Keratinocyte (primary cell): ENCODE measurements around the gene CC2D2A. TPM values are rescaled to one million over a fixed set of nuclear protein-coding genes. Genes with fewer than 3 reads are reported as not detected.

Source experiments
- DNase-seq: peaks from one replicate; pipeline ENCODE4 v3.0.0-alpha.2; 2011; ENCODE audit warnings: low read depth, missing footprints, low spot score
- FAIRE-seq: peaks from 2 replicates; lab custom pipeline; 2011; peaks lifted over from hg19 to GRCh38; lab: Jason Lieb, UNC
- H2AFZ ChIP-seq: 2 replicates; pipeline ENCODE4 v1.6.0; 2012; ENCODE audit warnings: low read length, control low read depth, inconsistent platforms; ENCODE audit not compliant: control insufficient read depth
- H3K27ac ChIP-seq: 2 replicates; pipeline ENCODE4 v1.5.1; 2011; ENCODE audit warnings: low read length; ENCODE audit not compliant: control insufficient read depth, insufficient read depth
- H3K27me3 ChIP-seq: 3 replicates; pipeline ENCODE4 v1.6.0; 2011; ENCODE audit warnings: low read length; ENCODE audit not compliant: control insufficient read depth, insufficient read depth; ENCODE audit errors: extremely low read depth
- H3K36me3 ChIP-seq, 2 experiments: 2 replicates in 1 of 2; 3 replicates in 1 of 2; pipeline ENCODE4 v1.5.1; 2011; ENCODE audit warnings: low read length in 2 of 2, mild to moderate bottlenecking in 1 of 2; ENCODE audit not compliant: control insufficient read depth in 2 of 2, insufficient read depth in 2 of 2; ENCODE audit errors: extremely low read depth in 1 of 2
- H3K4me1 ChIP-seq: 3 replicates; pipeline ENCODE4 v1.5.1; 2011; ENCODE audit warnings: low read length; ENCODE audit not compliant: control insufficient read depth, insufficient read depth; ENCODE audit errors: extremely low read depth
- H3K4me2 ChIP-seq: 3 replicates; pipeline ENCODE4 v1.6.0; 2011; ENCODE audit warnings: low read depth, low read length; ENCODE audit not compliant: control insufficient read depth, insufficient read depth; ENCODE audit errors: extremely low read depth
- H3K4me3 ChIP-seq, 3 experiments: fragments of 200-600 bp in 1 of 3; sonication (generic) in 1 of 3; 2 replicates in 2 of 3; 3 replicates in 1 of 3; pipeline ENCODE4 v1.5.1; 2011 to 2016; ENCODE audit warnings: low read length in 3 of 3, mild to moderate bottlenecking in 3 of 3, control low read depth in 2 of 3, inconsistent platforms in 1 of 3, low read depth in 1 of 3, mixed read lengths in 1 of 3, mixed run types in 1 of 3, moderate library complexity in 1 of 3; ENCODE audit not compliant: control insufficient read depth in 2 of 3, insufficient read depth in 2 of 3; ENCODE audit errors: extremely low read depth in 1 of 3
- H3K79me2 ChIP-seq: 2 replicates; pipeline ENCODE4 v1.6.0; 2012; ENCODE audit warnings: low read length; ENCODE audit not compliant: control insufficient read depth, insufficient read depth
- H3K9ac ChIP-seq: 3 replicates; pipeline ENCODE4 v1.6.0; 2011; ENCODE audit warnings: low read length; ENCODE audit not compliant: control insufficient read depth, insufficient read depth; ENCODE audit errors: extremely low read depth
- H3K9me1 ChIP-seq: 3 replicates; pipeline ENCODE4 v1.6.0; 2011; ENCODE audit warnings: low read length; ENCODE audit not compliant: control insufficient read depth, insufficient read depth; ENCODE audit errors: extremely low read depth
- H3K9me3 ChIP-seq: 2 replicates; pipeline ENCODE4 v1.5.1; 2012; ENCODE audit warnings: low read depth, low read length; ENCODE audit not compliant: control insufficient read depth
- H4K20me1 ChIP-seq: 3 replicates; pipeline ENCODE4 v1.6.0; 2011; ENCODE audit warnings: low read length; ENCODE audit not compliant: control insufficient read depth, insufficient read depth; ENCODE audit errors: extremely low read depth
- CTCF ChIP-seq, 3 experiments: IDR thresholded peaks in 1 of 3; conservative IDR thresholded peaks in 1 of 3; optimal IDR thresholded peaks in 1 of 3; 2 replicates in 2 of 3; 3 replicates in 1 of 3; pipeline versions ENCODE3 to v1.5.1; 2011; ENCODE audit warnings: low read length in 3 of 3, mild to moderate bottlenecking in 3 of 3, moderate library complexity in 2 of 3, control low read depth in 1 of 3, inconsistent platforms in 1 of 3; ENCODE audit not compliant: insufficient read depth in 2 of 3; ENCODE audit errors: extremely low read depth in 1 of 3
- EZH2 ChIP-seq: IDR thresholded peaks from one replicate; pipeline ENCODE4 v1.6.1; 2012; ENCODE audit warnings: inconsistent platforms, mild to moderate bottlenecking, low read length, moderate library complexity
- dilution Hi-C: fragments of 300-500 bp; cut with MboI; formaldehyde crosslinking; loops from one replicate; pipeline ENCODE4 v1.7.0; 2020; ENCODE audit warnings: low sequenced_read_pairs; ENCODE audit not compliant: extremely low pct_ligation_motif_present
- polyA plus RNA-seq, 5 experiments: library from polyadenylated mRNA; depleted of rRNA in 3 of 5; stranded (reverse) in 3 of 5; stranded (forward) in 1 of 5; unstranded in 1 of 5; fragments of >200 nt; gene quantifications; 1 replicate in 1 of 5; 2 replicates in 3 of 5; 3 replicates in 1 of 5; pipeline versions ENCODE4 v1.2.1 to v1.2.3, GENCODE V29; 2011 to 2012; ENCODE audit warnings: missing spikeins in 2 of 5, low read depth in 1 of 5, low replicate concordance in 1 of 5

The CC2D2A gene
- polyA plus RNA-seq, 1 donor (not counting 4 experiments of a cell fraction or from before 2014, with no cell fraction given): 11.8 TPM

- FAIRE-seq: peak; percentile 58
Measured at GRCh38 chr4:15577508-15577907, 107.8 kb downstream of the CC2D2A start.

GRCh38 chr4:15584785-15585184 is 115.1 kb downstream of the CC2D2A start:
- no peaks in the 10 kb centered on the region for H3K79me2 ChIP-seq
- no peak overlapping the region for H3K4me2 ChIP-seq
- no peak for FAIRE-seq
- H3K9me3 ChIP-seq: no peaks in the 10 kb centered on the region
- no peak overlapping the region for H2AFZ ChIP-seq
- no peak overlapping the region for H3K9ac ChIP-seq
- no peaks in the 10 kb centered on the region for H3K27me3 ChIP-seq
- H3K4me1 ChIP-seq: no peaks in the 10 kb centered on the region
- dilution Hi-C loops: no loop called here
- H3K27ac ChIP-seq: no peak overlapping the region
- H4K20me1 ChIP-seq: no peaks in the 10 kb centered on the region
- no peaks in the 10 kb centered on the region for H3K9me1 ChIP-seq
- no peak for TF ChIP-seq CTCF (optimal IDR thresholded peaks at IDR 0.05 in 1 of 3, IDR thresholded peaks at IDR 0.05 in 1 of 3, conservative IDR thresholded peaks at IDR 0.05 in 1 of 3; ENCODE audit: extremely low read depth in 1 of 3, insufficient read depth in 2 of 3, low read length in 3 of 3)
- TF ChIP-seq EZH2: no peak
- no peak overlapping the region for H3K4me3 ChIP-seq
- peaks cover 0 to 4% of the 10 kb centered on the region in 2 experiments for H3K36me3 ChIP-seq
- no peak for DNase-seq

More at GRCh38 chr4:15577508-15577907, 107.8 kb downstream of the CC2D2A start:
- Histone ChIP-seq H3K9me3 (no peaks in the 10 kb centered on the region), H2AFZ (no peak overlapping the region), H3K4me1 (no peaks in the 10 kb centered on the region), H4K20me1 (no peaks in the 10 kb centered on the region), H3K79me2 (no peaks in the 10 kb centered on the region), H3K4me3 (no peak overlapping the region), H3K9ac (no peak overlapping the region), H3K36me3 (no peaks in the 10 kb centered on the region), H3K27me3 (no peaks in the 10 kb centered on the region), H3K27ac (no peak overlapping the region), H3K9me1 (no peaks in the 10 kb centered on the region), H3K4me2 (no peak overlapping the region)
- DNase-seq: no peak
- TF ChIP-seq EZH2 (no peak), CTCF (optimal IDR thresholded peaks at IDR 0.05 in 1 of 3, IDR thresholded peaks at IDR 0.05 in 1 of 3, conservative IDR thresholded peaks at IDR 0.05 in 1 of 3; ENCODE audit: extremely low read depth in 1 of 3, insufficient read depth in 2 of 3, low read length in 3 of 3) (no peak)
- dilution Hi-C loops: no loop called here
